ENCODE measurements around the gene FNIP1. TPM values are rescaled to one million over a fixed set of nuclear protein-coding genes. Genes with fewer than 3 reads are reported as not detected.

FNIP1 gene
- 10.9 to 14.2 TPM (median 12.6 TPM) in 5 replicates for total RNA-seq (2022; extraction: Qiagen RNA extraction)

DNA sequence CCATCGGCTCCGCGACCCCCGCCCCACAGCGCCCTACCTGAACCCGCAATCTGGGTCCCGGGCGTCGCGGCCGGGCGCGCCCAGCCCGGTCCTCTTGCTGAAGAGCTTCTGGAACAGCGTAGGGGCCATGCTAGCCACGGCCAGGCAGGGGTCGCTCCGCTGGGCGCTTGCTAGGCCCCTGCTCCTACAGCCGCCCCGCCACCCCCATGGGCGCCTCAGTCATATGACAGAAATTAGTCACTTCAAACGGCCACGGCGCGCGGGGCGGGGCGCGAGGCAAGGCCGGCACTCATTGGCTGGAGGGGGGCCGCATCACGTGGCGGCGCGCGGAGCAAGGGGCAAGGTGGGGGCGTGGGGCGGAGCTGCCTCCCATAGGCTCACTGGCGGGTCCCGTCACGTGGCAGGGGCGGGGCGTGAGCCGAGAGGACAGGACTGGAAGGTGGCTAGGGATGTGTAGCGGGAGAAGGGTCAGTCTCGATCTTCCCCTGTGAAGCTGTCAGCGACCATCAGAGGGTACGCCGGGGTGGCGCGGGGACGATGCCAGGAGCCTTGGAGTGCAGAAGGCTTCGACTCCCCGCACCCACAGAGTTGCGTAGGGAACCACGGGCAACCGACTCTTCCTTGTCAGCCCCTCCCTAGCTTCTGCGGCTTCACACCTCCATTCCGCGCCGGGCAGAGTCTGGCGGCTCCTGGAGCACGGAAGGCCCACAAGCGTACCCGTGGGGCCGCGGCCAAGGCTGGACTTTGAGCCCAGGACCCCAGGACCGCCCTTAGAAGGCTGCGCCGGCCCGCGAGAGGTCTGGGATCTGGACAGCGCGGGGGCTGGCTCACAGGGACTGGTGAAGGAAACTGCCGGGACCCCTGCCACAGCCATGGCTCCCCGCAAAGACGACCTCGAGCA lies at the start of gene FNIP1:
TSS of gene FNIP1 (minus strand) at position 225 of the 901 bp plus-strand sequence. CDS start at position 129, 96 bp downstream.

DNA sequence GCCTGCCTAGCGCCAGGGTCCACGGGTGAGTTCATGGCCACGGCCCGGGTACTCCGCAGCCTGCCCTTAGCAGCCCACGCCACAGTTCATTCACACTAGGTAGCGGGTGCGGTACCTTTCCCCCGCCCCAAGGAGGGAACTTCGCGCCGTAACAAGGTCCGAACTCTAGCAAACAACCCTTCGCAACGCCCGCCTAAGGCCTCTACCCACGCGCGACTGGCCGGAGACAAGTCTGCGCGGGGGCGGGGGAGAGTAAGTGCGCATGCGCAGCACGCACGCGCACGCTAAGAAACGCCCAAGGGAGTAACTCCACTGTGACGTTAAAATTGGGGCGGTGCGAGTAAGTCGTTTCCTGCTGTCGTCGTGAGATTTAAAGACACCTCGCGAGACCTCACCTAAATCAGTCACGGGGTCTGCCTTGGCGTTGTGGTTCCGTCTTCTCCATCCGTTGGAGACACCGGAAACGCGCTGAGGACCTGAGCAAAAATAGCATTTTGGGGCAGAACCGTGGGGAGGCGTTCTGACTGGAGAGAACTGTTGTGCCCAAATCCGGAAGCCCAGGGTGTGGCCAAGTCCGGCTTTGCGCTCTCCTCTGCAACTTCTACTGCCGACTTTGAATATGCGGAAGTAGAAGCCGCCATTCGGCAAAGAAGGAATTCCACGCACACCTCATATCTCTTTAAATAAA lies 161.7 kb downstream of the FNIP1 start, which contains the start of gene RAPGEF6:
TSS of gene RAPGEF6 (minus strand) at position 234 of the 688 bp plus-strand sequence. CDS start at position 35, 199 bp downstream.

Other genes starting within 250 kb of the FNIP1 start
- 7.8 to 11.6 TPM (median 10.1 TPM) in 5 replicates for gene RAPGEF6, start 161.8 kb downstream of the FNIP1 start, total RNA-seq (2022; extraction: Qiagen RNA extraction)
- not detected in 5 replicates for gene MEIKIN, start 148.6 kb upstream of the FNIP1 start, total RNA-seq (2022; extraction: Qiagen RNA extraction)
- 0.06 to 0.07 TPM in 2 of 5 replicates, not detected in the others for gene ACSL6, start 214.6 kb upstream of the FNIP1 start, total RNA-seq (2022; extraction: Qiagen RNA extraction)

Data from A549 treated with Mapracorat at 1 μM for 4 hours (cell line).